Epithelial cell of proximal tubule (primary cell): Measurements from ENCODE around the gene TEDC2. TPM values are rescaled to one million over a fixed set of nuclear protein-coding genes. Genes with fewer than 3 reads are reported as not detected.

Experiments
- DNase-seq: peaks from one replicate; pipeline ENCODE4 v3.0.0-alpha.2; 2011; ENCODE audit warnings: low read depth
- H3K4me3 ChIP-seq: 2 replicates; pipeline ENCODE4 v1.5.1; 2011; ENCODE audit warnings: low read depth, mild to moderate bottlenecking, low read length
- total RNA-seq: library from RNA; depleted of rRNA; stranded (reverse); fragments of >200 nt; gene quantifications from 2 replicates; pipeline ENCODE4 v1.2.3, GENCODE V29; 2015
- TF ChIP-seq, protein P1 (sequence below): conservative IDR thresholded peaks from 2 replicates; pipeline ENCODE4 v1.5.1; 2012; ENCODE audit warnings: low read depth, mild to moderate bottlenecking, low read length

Gene TEDC2
- total RNA-seq, 1 donor from 2014 or later = 26.0 TPM

DNA sequence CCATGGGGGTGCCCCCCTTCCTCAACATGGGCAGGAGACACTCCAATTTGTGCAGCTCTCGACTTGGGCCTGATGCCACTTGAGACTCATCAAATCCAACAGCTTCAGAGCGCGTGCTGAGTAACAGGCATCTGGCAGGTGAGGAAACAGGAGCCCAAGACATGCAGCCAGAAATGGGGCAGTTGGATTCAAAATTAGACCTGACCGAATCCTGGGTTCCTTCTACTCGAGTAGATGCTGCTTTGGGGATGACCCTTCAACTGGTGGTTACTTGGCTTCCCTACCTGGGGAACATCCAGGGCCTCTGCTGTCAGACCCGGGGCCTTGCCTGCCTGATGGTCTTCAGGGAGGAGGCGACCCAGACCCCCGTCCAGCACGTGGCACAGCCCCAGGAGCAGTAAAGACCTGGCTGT lies 10.7 kb downstream of the TEDC2 start:
- no peak overlapping the region for H3K4me3 ChIP-seq
- DNase-seq = no peak
- TF ChIP-seq, protein P1, sequence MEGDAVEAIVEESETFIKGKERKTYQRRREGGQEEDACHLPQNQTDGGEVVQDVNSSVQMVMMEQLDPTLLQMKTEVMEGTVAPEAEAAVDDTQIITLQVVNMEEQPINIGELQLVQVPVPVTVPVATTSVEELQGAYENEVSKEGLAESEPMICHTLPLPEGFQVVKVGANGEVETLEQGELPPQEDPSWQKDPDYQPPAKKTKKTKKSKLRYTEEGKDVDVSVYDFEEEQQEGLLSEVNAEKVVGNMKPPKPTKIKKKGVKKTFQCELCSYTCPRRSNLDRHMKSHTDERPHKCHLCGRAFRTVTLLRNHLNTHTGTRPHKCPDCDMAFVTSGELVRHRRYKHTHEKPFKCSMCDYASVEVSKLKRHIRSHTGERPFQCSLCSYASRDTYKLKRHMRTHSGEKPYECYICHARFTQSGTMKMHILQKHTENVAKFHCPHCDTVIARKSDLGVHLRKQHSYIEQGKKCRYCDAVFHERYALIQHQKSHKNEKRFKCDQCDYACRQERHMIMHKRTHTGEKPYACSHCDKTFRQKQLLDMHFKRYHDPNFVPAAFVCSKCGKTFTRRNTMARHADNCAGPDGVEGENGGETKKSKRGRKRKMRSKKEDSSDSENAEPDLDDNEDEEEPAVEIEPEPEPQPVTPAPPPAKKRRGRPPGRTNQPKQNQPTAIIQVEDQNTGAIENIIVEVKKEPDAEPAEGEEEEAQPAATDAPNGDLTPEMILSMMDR = no peak

DNA sequence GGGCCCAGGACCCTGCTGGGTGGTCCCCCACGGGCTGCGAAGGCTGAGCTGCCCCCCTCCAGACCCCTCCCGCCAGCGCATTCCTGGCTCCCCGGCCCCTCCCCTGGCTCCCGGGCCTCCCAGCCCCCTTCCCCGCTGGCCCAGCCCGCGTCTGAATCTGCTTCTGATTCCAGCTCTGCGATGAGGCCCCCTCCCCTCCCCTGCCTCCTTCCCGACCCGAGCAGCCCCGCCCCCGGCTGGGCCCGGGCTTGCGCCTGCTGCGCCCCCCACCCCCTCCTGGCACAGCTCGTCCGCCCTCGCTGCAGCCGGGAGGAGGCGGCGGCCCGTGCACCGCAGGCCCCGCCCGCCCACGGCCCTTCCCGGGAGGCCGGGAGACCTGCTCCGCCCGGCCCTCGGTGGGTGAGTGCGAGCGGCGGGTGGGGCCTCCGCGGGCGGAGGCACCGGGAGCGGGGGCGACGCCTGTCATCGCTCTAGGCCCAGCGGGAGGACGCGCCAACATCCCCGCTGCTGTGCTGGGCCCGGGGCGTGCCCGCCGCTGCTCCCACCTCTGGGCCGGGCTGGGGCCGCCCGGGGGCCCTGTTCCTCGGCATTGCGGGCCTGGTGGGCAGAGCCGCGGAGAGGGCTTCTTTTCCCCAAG lies 11.2 kb downstream of the TEDC2 start, which contains the start of gene NTN3:
NTN3 (plus strand) TSS at position 282 of the 637 bp plus-strand sequence. CDS start 405 bp downstream, outside the sequence.
- H3K4me3 ChIP-seq = peak within 1 kb of the TSS; percentile 31
- DNase-seq = no peak
- TF ChIP-seq, protein P1 = no peak

DNA sequence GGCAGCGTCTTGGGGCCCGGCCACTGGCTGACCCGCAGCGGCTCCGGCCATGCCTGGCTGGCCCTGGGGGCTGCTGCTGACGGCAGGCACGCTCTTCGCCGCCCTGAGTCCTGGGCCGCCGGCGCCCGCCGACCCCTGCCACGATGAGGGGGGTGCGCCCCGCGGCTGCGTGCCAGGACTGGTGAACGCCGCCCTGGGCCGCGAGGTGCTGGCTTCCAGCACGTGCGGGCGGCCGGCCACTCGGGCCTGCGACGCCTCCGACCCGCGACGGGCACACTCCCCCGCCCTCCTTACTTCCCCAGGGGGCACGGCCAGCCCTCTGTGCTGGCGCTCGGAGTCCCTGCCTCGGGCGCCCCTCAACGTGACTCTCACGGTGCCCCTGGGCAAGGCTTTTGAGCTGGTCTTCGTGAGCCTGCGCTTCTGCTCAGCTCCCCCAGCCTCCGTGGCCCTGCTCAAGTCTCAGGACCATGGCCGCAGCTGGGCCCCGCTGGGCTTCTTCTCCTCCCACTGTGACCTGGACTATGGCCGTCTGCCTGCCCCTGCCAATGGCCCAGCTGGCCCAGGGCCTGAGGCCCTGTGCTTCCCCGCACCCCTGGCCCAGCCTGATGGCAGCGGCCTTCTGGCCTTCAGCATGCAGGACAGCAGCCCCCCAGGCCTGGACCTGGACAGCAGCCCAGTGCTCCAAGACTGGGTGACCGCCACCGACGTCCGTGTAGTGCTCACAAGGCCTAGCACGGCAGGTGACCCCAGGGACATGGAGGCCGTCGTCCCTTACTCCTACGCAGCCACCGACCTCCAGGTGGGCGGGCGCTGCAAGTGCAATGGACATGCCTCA lies 12.0 kb downstream of the TEDC2 start:
- H3K4me3 ChIP-seq = peak overlapping the region; percentile 31
- DNase-seq = no peak
- TF ChIP-seq, protein P1 = no peak

DNA sequence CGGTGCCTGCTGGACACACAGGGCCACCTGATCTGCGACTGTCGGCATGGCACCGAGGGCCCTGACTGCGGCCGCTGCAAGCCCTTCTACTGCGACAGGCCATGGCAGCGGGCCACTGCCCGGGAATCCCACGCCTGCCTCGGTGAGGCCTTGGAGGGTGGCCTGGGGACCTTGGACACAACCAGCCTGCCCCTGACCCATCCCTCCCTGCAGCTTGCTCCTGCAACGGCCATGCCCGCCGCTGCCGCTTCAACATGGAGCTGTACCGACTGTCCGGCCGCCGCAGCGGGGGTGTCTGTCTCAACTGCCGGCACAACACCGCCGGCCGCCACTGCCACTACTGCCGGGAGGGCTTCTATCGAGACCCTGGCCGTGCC lies 12.6 kb downstream of the TEDC2 start:
- TF ChIP-seq, protein P1 = no peak
- DNase-seq = no peak
- no peak overlapping the region for H3K4me3 ChIP-seq

DNA sequence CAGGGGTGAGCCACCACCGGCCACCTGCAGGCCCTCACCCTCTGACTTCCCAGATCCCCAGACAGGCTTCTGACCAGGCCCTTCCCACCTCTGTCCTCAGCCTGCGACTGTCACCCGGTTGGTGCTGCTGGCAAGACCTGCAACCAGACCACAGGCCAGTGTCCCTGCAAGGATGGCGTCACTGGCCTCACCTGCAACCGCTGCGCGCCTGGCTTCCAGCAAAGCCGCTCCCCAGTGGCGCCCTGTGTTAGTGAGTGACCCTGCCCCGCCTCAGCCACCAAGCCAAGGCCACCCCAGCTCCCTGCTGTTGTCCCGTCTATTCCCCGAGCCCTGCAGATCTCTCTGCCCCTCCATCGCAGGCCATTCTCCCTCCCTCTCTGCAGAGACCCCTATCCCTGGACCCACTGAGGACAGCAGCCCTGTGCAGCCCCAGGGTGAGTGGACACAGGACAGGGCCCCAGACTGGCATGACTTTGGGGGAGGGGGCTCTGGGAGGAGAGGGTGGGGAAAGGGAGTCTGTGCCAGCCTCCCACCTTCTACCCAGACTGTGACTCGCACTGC lies 13.1 kb downstream of the TEDC2 start:
- TF ChIP-seq, protein P1 = no peak
- H3K4me3 ChIP-seq = no peak overlapping the region
- DNase-seq = no peak

DNA sequence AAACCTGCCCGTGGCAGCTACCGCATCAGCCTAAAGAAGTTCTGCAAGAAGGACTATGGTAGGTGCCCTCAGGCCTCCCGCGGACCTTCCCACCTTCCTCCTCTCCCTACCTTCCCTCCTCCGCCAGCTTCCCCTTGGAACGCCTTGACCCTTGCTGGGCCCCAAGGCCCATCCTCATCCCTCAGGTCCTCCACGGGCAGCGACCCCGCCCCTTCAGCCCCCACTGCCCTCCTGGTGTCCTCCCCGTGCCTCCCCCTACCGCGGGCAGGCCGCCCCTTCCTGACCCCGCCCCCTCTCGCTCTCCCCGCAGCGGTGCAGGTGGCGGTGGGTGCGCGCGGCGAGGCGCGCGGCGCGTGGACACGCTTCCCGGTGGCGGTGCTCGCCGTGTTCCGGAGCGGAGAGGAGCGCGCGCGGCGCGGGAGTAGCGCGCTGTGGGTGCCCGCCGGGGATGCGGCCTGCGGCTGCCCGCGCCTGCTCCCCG lies 13.6 kb downstream of the TEDC2 start:
- TF ChIP-seq, protein P1 = no peak
- DNase-seq = no peak
- peak overlapping the region; percentile 29 for H3K4me3 ChIP-seq
